Measurements from ENCODE around the gene BRPF1. TPM values are rescaled to one million over a fixed set of nuclear protein-coding genes. Genes with fewer than 3 reads are reported as not detected.

BRPF1 gene
- total and polyA plus RNA-seq, 4 donors = 8.3 to 26.4 (median 16.0) TPM

DNA sequence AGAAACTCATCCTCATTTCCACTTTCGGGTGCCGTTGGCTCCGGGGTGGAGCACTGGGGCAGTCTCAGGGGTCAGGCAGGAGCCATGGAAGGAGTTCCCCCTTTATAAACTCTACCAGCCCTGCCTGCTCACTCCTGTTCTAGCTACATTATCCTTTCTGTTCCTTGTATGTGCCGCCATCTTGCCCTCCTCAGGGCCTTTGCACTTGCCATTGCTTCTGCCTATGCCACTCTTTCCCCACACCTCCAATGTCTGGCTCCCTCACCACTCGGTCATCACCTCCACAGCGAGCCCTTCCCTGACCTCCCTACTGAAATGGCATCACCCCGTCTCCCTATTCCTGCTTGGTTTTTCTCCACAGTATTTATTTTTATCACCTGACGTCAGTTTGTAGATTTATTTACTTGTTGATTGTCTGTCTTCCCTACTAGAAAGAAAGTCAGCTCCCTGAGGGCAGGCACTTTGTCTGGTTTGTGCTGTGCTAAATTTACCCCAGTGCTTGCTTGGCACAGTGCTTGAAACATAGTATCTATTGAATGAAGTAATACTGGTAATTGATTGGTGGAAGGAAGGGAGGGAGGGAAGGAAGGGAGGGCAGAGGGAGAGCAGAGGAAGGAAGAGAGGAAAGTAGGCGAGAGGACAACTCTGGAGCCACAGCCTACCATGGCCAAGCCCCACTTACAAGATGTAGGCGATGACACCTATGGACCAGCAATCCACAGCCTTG is 29.4 kb downstream of the BRPF1 start:
- Histone ChIP-seq H3K36me3 (ENCODE audit: control insufficient read depth in 4 of 4, insufficient read depth in 4 of 4, low read length in 4 of 4) (peaks cover 13 to 47% (median 41%) of the 10 kb centered on the region in 4 donors), H3K9ac (ENCODE audit: insufficient read depth in 1 of 2, low read length in 2 of 2) (no peak overlapping the region), H3K27ac (ENCODE audit: low read depth in 1 of 2, low read length in 1 of 2) (peak overlapping the region in 1 of 2 donors; percentile 15), H3K27me3 (ENCODE audit: control insufficient read depth in 3 of 3, insufficient read depth in 3 of 3, low read length in 2 of 3) (no peaks in the 10 kb centered on the region), H3K4me1 (ENCODE audit: control insufficient read depth in 5 of 5, insufficient read depth in 5 of 5, low read length in 5 of 5) (no peaks in the 10 kb centered on the region), H3K9me3 (ENCODE audit: control insufficient read depth in 4 of 4, insufficient read depth in 3 of 4, low read length in 3 of 4) (no peaks in the 10 kb centered on the region), H3K4me3 (no peak overlapping the region)
- WGBS, 2 donors = 95 to 98% methylated on average over 10 of the region's 10 CpGs
- TF ChIP-seq, protein P1, sequence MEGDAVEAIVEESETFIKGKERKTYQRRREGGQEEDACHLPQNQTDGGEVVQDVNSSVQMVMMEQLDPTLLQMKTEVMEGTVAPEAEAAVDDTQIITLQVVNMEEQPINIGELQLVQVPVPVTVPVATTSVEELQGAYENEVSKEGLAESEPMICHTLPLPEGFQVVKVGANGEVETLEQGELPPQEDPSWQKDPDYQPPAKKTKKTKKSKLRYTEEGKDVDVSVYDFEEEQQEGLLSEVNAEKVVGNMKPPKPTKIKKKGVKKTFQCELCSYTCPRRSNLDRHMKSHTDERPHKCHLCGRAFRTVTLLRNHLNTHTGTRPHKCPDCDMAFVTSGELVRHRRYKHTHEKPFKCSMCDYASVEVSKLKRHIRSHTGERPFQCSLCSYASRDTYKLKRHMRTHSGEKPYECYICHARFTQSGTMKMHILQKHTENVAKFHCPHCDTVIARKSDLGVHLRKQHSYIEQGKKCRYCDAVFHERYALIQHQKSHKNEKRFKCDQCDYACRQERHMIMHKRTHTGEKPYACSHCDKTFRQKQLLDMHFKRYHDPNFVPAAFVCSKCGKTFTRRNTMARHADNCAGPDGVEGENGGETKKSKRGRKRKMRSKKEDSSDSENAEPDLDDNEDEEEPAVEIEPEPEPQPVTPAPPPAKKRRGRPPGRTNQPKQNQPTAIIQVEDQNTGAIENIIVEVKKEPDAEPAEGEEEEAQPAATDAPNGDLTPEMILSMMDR (IDR thresholded peaks at IDR 0.05; ENCODE audit: control extremely low read depth, extremely low read depth) = no peak
- DNase-seq (no peak), ATAC-seq (ENCODE audit: insufficient read depth, low FRiP score) (no peak)

DNA sequence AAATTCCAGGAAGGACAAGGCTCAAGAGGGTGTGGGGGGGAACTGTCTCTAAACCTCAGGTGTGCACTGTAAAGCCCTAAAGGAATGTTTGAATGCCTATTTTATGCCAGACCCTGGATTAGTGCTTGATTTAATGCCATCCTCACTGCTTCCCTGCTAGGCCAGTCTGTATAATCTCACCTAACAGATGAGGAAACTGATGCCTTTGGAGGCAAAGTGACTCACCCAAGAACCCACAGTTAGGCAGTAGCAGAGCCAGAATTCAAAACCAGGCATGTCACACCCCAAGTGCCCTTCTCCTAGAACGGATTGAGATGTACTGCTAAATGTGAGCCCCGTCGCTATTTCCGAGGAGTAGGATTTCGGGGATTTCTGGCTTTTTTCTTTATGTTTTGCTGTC is 30.4 kb downstream of the BRPF1 start:
- 94 to 96% methylated on average over 5 of the region's 5 CpGs for WGBS, 2 donors
- no peak overlapping the region for H3K4me3 ChIP-seq
- no peak overlapping the region for H3K9ac ChIP-seq (ENCODE audit: insufficient read depth in 1 of 2, low read length in 2 of 2)
- no peak for DNase-seq
- no peaks in the 10 kb centered on the region for H3K4me1 ChIP-seq (ENCODE audit: control insufficient read depth in 5 of 5, insufficient read depth in 5 of 5, low read length in 5 of 5)
- TF ChIP-seq, protein P1 (IDR thresholded peaks at IDR 0.05; ENCODE audit: control extremely low read depth, extremely low read depth) = no peak
- peaks cover 6 to 39% (median 37%) of the 10 kb centered on the region in 4 donors for H3K36me3 ChIP-seq (ENCODE audit: control insufficient read depth in 4 of 4, insufficient read depth in 4 of 4, low read length in 4 of 4)
- H3K9me3 ChIP-seq (ENCODE audit: control insufficient read depth in 4 of 4, insufficient read depth in 3 of 4, low read length in 3 of 4) = no peaks in the 10 kb centered on the region
- no peak overlapping the region for H3K27ac ChIP-seq (ENCODE audit: low read depth in 1 of 2, low read length in 1 of 2)
- H3K27me3 ChIP-seq (ENCODE audit: control insufficient read depth in 3 of 3, insufficient read depth in 3 of 3, low read length in 2 of 3) = no peaks in the 10 kb centered on the region
- no peak for ATAC-seq (ENCODE audit: insufficient read depth, low FRiP score)

DNA sequence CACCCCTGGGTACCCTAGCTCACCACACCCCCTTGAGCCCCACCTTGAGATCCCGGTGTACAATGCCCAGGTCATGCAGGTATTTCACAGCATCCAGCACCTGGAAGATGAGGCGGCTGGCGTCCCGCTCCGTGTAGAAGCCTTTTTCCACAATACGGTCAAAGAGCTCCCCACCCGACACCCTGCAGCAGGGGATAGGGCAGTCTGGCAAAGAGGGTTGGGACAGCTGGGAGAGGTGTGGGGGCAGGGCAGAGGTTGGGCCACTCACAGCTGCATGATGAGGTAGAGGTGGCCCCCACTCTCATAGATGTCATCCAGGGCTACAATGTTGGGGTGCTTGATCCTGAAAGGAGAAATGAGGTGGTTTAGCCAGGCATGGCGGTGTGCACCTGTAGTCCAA is 31.3 kb downstream of the BRPF1 start:
- Histone ChIP-seq H3K9ac (ENCODE audit: insufficient read depth in 1 of 2, low read length in 2 of 2) (no peak overlapping the region), H3K27ac (ENCODE audit: low read depth in 1 of 2, low read length in 1 of 2) (no peak overlapping the region), H3K4me1 (ENCODE audit: control insufficient read depth in 5 of 5, insufficient read depth in 5 of 5, low read length in 5 of 5) (peaks cover 0 to 7% (median 0%) of the 10 kb centered on the region in 5 donors), H3K36me3 (ENCODE audit: control insufficient read depth in 4 of 4, insufficient read depth in 4 of 4, low read length in 4 of 4) (peaks cover 6 to 39% (median 31%) of the 10 kb centered on the region in 4 donors), H3K4me3 (no peak overlapping the region), H3K9me3 (ENCODE audit: control insufficient read depth in 4 of 4, insufficient read depth in 3 of 4, low read length in 3 of 4) (no peaks in the 10 kb centered on the region), H3K27me3 (ENCODE audit: control insufficient read depth in 3 of 3, insufficient read depth in 3 of 3, low read length in 2 of 3) (no peaks in the 10 kb centered on the region)
- WGBS, 2 donors = 94 to 96% methylated on average over 8 of the region's 8 CpGs
- DNase-seq (no peak), ATAC-seq (ENCODE audit: insufficient read depth, low FRiP score) (no peak)
- TF ChIP-seq, protein P1 (IDR thresholded peaks at IDR 0.05; ENCODE audit: control extremely low read depth, extremely low read depth) = no peak
